GM21619 (cell line): ENCODE results near the gene CDK17.
A peak's percentile ranks its signal among the peaks of the same experiment; 100 is the strongest.
"Not testable (repeated sequence)": the region's sequence is repeated elsewhere in the genome, so short reads cannot be mapped to it uniquely, and the experiment has no call there.

ENCODE experiments used
- ATAC-seq: cut with Tn5 transposase; IDR thresholded peaks from one replicate; pipeline ENCODE4 v1.9.1; 2021; ENCODE audit not compliant: unreplicated experiment

The CDK17 gene

DNA sequence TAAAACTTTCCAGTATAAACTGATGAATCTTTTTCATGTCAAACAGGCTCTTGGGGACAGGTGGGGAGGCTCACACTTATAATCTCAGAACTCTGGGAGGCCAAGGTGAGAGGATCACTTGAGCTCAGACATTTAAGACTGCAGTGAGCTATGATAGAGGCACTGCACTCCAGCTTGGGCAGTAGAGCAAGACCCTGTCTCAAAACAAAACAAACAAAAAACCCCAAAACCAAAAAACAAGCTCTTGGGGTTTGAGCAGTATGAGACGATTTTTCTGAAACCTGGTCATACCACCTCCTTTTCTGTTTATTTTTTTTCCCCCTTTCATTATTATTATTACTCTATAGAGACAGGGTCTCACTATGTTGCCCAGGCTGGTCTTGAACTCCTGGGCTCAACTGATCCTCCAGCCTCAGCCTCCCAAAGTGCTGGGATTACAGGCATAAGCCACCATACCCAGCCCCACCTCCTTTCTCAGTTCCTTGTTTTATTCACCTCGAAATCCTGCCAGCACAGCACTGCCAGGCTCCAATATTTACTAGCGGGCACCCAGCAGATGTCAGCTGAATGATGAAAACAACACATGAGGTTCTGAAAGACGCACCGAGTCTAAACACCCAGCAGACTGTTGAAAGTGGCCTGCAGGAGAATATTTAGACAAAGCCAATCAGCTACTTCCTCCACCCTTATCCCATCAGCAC lies 19.5 kb upstream of the CDK17 start:
- ATAC-seq, result peak; percentile 65

GRCh38 chr12:96417688-96418087 lies 17.4 kb upstream of the CDK17 start:
- ATAC-seq, result peak; percentile 52

DNA sequence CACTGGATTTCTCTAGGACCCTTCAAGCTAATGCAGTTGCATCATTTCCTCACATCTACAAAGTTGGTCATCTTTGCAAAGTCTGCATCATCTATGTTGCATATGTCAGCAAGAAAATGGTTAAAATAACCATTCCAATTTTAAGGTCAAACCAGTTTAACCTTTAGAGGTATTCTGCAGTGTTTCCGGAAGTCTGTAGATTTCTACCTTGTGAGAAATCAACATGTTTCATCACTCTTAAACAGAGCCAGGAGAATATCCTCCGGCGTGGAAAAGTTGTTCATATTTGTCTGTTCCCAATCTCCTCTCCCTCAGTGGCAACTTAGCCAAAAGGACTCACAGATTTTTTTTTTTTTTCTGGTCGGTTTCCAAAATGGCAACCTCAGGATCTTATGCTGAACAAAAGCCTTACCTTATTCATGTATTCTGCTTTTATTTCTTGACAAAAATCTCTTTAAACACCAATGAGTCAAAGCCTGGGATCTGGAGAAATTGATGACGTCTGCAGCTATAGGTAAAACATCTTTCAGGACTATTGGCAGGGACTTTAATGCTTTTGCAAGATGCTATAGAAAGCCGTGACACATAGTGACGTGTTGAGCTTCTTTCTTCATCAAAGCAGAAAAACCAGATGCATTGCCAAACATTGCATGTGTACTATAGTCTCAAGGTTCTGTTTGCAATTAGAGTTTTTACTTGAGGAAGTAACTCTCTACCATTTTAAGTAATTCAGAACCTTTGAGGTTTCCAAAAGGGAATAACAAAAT lies 16.0 kb upstream of the CDK17 start:
- no peak for ATAC-seq

- no peak for ATAC-seq
Measured at GRCh38 chr12:96414637-96415036, 14.4 kb upstream of the CDK17 start.

GRCh38 chr12:96412431-96412830 lies 12.2 kb upstream of the CDK17 start:
- no peak for ATAC-seq

GRCh38 chr12:96409731-96410130 lies 9.5 kb upstream of the CDK17 start:
- no peak for ATAC-seq

GRCh38 chr12:96408993-96409392 lies 8.8 kb upstream of the CDK17 start:
- no peak for ATAC-seq

DNA sequence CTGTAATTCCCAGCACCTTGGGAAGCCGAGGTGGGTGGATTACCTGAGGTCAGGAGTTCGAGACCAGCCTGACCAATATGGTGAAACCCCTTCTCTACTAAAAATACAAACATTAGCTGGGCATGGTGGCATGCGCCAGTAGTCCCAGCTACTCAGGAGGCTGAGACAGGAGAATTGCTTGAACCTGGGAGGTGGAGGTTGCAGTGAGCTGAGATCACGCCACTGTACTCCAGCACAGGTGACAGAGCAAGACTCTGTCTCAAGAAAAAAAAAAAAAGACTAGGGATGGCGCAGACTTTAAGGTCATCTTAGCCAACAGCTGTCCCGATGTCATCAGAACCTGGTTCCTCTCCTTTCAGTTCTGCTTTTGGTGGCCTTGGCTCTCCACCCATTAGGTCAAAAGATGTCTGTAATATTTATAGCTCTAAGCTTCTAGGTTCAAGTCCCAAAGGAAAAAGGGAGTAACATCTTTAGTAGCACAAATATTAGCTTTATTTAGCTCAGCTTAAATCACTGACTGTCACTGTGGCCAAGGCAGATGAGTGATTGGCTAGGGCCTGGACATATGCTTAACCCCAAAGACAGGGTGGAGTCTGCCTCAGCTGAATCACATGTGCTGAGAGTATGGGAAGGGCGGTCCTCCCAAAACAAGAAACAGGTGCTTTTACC lies 7.3 kb upstream of the CDK17 start:
- peak; percentile 91 for ATAC-seq

DNA sequence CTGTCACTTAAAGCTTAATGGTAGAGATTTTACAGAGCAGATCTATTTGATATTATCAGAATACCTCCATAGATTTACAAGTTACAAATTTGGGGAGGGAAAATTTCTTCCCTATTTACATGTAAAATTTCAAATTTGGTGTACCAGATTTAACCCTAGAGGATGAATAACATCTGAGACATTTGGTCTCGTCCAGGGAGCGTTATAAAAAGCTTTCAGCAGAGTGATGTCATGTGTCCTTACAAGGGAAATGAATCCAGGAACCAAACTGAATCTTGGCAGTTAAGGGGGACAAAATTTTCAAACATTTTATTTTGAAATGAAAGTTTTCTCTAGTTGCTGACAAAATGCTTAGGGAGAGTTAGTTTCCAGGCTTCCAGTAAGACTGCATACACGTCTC lies 4.5 kb upstream of the CDK17 start:
- ATAC-seq, result no peak

DNA sequence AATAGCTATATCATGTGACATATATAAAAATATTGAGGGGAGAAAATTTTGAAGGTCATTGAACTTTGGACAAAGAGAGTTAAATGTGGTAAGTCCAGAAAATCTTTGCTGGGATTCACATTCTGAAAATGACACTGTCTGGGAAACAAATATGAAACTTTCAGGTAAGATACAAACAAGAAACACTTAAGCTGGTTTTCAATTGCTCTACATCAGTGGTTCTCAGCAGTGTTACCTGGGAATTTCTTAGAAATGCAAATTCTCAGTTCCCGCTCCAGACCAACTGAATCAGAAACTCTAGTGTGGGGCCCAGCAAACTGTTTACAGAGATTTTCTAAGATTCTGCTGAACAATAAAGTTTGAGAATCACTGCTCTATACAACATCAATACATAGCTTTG lies 3.6 kb upstream of the CDK17 start:
- no peak for ATAC-seq

- ATAC-seq, result not testable (repeated sequence)
Measured at GRCh38 chr12:96402522-96402921, 2.3 kb upstream of the CDK17 start.

DNA sequence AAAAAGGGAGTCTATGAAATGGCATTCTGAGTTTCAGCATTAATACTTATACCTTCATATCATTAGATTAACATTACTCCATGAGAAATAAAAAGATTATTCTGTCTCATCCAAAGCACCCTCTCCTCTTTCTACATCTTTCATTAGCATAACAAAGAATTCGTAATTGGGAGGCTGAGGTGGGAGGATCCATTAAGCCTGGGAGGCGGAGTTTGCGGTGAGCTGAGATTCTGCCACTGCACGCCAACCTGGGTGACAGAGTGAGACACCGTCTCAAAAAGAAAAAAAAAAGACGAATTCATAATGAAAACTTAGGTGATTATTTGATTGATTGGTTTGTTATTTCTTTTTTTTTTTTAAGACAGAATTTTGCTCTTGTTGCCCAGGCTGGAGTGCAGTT lies 1.8 kb upstream of the CDK17 start:
- no peak for ATAC-seq

DNA sequence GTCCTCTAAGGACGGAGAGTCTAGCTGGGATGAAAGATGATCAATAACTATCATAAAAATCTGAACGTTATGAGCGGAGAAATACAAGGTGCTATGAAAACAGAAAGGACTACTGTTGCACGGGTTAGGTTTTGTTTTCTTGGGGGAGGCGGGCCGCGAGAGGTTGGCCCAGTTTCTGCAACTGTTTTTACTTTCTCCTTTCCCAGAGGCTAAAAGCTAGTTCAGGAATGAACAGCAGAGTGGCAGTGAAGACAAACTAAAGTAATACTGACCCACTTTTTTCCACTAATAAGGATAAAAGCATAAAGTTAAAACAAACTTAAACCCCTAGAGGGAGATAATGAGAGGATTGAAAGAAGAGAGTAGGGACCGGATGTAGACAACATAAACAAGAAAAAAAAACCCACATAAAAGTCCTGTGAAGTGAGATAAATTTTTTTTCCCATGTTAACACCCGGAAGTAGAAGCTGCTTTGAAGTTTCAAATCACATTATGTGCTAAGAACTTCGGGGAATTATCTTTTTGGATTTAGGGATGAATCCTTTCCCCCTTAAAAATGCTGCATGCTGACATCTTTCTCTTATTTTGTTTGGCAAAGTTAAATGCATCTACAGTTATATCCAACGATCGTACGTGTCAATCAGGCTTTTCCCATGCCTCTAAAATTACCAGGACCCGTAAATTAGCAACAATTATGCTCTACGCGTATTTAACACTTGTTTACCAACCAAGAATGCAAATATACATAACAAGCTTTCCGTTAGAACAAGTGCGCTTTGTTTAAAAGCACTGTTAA lies 1.0 kb upstream of the CDK17 start:
- ATAC-seq, result peak; percentile 21

DNA sequence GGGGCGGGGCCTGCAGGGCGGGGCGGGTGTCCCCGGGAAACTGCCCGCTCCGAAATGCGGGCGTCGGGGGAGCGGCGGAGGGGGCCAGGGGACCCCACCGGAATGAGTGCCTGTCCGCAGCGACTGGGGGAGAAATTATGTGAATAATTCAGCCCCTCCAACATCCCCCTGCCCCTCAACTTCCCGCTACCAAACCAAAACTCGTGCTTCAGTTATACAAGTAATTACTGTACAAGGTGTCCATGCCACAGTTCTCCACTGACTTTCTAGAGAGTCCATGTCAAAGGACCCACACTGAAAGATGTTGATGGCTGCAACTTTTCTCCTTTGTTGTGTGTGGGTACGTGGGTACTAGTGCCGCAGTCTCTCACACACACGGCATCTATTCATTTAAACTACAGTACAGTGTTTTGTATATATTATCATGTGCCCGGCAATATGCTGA lies 414 bp upstream of the CDK17 start:
- peak; percentile 2 for ATAC-seq

DNA sequence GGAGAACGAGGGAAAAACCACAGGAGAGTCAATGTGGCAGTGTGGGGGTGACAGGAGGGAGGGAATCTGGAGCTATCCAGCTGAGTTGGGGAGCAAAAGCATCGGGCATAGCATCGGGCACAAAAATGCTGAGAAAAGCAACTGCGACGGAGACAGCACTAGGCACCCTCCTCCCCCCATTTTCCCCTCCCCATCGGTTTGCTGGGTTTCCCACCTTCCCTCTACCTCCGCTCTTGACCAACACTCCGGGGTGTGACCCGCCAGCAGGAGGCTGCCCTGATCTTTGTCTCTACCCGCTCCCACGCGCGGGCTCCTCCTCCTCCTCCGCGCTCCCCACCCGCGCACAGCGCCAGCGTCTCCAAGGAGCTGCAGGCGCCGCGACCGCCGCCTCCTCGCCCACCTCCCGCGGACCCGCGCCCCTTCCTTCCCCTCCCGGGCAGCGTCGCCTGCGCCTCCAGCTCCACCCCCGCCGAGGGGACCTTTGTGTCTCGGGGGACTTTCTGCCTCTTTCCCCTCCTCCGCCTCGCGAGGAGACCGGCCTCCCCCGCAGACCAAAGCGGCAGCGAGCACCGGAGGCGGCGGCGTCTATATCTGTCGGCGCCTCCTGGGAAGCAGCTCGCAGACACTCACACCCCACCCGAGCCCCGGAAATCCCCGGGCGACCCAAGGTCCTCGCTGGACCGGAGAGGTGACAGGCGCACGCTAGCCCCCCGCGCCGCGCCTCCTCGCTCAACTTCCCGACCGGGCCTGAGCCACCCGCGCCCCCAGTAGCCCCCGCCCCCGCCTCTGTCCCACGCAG lies 920 bp downstream of the CDK17 start:
- peak; percentile 32 for ATAC-seq

DNA sequence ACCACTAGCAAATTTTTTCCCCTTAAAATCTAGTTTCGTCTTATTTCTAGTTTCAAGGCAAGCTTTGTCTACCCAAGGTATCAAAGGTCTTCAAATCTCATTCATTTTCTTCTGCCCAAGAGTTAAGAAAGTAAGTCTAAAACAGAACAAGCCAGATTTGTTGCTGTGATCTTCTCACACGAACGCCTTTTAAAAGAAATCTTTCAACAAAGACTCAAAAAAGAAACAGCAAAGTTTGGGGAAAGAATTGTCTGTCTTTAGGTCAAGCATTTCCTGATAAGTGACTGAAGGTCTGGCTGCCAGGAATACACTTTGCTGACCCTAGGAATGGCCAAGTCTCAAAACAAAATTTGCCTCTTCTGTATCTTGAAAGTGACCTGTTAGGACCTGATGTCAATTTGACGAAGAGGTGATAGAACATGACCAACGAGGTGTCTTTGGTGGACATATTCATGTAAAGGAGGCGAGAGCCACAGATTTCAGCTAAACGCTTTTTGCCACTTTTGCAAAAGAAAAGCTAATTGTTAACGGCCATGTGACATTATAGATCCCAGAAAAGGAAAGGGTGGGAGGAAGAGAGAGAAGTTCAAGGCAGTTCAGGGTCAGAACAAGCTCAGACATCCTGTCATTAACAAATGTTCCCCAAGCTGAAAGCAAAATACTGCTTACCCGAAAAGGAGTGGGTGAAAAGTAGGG lies 1.7 kb downstream of the CDK17 start:
- ATAC-seq, result no peak

DNA sequence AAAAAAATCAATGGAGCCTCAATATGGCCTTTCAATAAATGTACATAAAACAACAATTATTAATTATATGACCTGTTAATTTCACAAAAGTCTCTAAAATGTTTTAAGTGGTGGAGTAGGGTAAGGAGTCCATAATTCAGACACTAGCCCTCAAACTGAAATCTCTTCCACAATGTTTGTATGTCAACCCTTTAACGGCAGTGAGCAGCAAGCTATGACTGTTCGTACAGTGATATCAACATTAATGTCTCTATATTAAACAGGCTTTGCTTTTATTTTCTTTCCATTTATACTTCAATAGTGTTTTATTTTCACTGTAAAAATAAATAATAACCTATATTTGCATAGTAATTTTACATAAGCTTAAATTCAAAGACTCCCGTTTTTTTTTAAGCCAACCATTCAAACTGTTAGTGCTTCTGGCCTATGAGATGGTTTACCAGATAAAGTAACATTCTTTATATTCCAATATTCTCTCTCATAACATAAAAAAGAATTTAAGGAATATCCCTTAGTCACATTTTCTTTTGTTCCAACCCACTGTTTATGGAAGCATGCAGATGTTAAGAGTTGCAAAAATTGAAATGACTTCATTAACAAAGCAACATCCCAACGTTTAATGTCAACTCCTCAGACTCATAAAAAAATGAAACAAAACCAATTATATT lies 2.3 kb downstream of the CDK17 start:
- ATAC-seq, result no peak

DNA sequence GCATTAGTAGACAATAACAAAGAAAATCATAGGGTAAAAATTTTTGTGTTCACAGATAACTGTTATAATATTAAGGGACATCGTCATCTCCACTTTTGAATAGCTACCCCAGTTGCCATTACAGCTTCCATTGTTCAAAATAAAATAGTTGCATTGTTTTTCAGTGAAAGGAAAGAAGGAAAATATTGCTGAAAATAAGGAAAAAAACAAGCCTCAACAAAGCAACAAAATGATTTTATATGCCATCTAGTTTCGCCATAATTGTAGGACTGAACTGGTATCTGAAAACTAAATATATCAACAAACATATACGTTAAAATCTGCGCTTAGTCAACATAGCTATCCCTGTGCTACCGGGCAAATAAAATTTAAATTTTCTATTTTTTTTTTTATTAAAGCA lies 3.3 kb downstream of the CDK17 start:
- no peak for ATAC-seq

- no peak for ATAC-seq
Measured at GRCh38 chr12:96396209-96396608, 4.0 kb downstream of the CDK17 start.
